ENCODE data around the gene FHOD3. TPM values are rescaled to one million over a fixed set of nuclear protein-coding genes. Genes with fewer than 3 reads are reported as not detected.

Gene FHOD3
- total RNA-seq, 1 donor from 2014 or later: 2.5 TPM

GRCh38 chr18:36330435-36331052 lies 33.0 kb downstream of the FHOD3 start:
- no peak overlapping the region for H3K27ac ChIP-seq
- no peak overlapping the region for H3K4me3 ChIP-seq

GRCh38 chr18:36331521-36331971 lies 34.0 kb downstream of the FHOD3 start:
- Histone ChIP-seq H3K27me3 (ENCODE audit: low read depth) (no peaks in the 10 kb centered on the region), H3K36me3 (no peaks in the 10 kb centered on the region), H3K27ac (no peak overlapping the region), H3K9me3 (no peaks in the 10 kb centered on the region), H3K4me1 (no peaks in the 10 kb centered on the region), H3K4me3 (no peak overlapping the region)
- intact Hi-C loops (cut with DNase I): no loop called here
- DNase-seq (no peak), ATAC-seq (no peak)
- no peak for TF ChIP-seq CTCF (IDR thresholded peaks at IDR 0.05)

More at GRCh38 chr18:36330435-36331052, 33.0 kb downstream of the FHOD3 start:
- Histone ChIP-seq H3K36me3 (no peaks in the 10 kb centered on the region), H3K4me1 (no peaks in the 10 kb centered on the region), H3K9me3 (no peaks in the 10 kb centered on the region), H3K27me3 (ENCODE audit: low read depth) (no peaks in the 10 kb centered on the region)
- intact Hi-C loops (cut with DNase I): no loop called here
- ATAC-seq (no peak), DNase-seq (no peak)
- no peak for TF ChIP-seq CTCF (IDR thresholded peaks at IDR 0.05)

- H3K4me3 ChIP-seq: no peak overlapping the region
- H3K27me3 ChIP-seq (ENCODE audit: low read depth): no peaks in the 10 kb centered on the region
- TF ChIP-seq CTCF (IDR thresholded peaks at IDR 0.05): no peak
- ATAC-seq: peak in 1 of 2 donors; percentile 32
- intact Hi-C loops (cut with DNase I): no loop called here
- DNase-seq: no peak
- H3K9me3 ChIP-seq: no peaks in the 10 kb centered on the region
- H3K4me1 ChIP-seq: no peaks in the 10 kb centered on the region
- no peaks in the 10 kb centered on the region for H3K36me3 ChIP-seq
- no peak overlapping the region for H3K27ac ChIP-seq
Observed at GRCh38 chr18:36333414-36333813, 35.9 kb downstream of the FHOD3 start.

GRCh38 chr18:36334798-36335197 lies 37.3 kb downstream of the FHOD3 start:
- no peaks in the 10 kb centered on the region for H3K4me1 ChIP-seq
- H3K4me3 ChIP-seq: no peak overlapping the region
- H3K36me3 ChIP-seq: no peaks in the 10 kb centered on the region
- TF ChIP-seq CTCF (IDR thresholded peaks at IDR 0.05): no peak
- ATAC-seq (no peak), DNase-seq (no peak)
- intact Hi-C loops (cut with DNase I): no loop called here
- H3K27ac ChIP-seq: no peak overlapping the region
- no peaks in the 10 kb centered on the region for H3K27me3 ChIP-seq (ENCODE audit: low read depth)
- no peaks in the 10 kb centered on the region for H3K9me3 ChIP-seq

- no peak for ATAC-seq
- TF ChIP-seq CTCF (IDR thresholded peaks at IDR 0.05): no peak
- intact Hi-C loops (cut with DNase I): no loop called here
- no peaks in the 10 kb centered on the region for H3K36me3 ChIP-seq
- no peaks in the 10 kb centered on the region for H3K27me3 ChIP-seq (ENCODE audit: low read depth)
- H3K4me1 ChIP-seq: no peaks in the 10 kb centered on the region
- DNase-seq: no peak
- H3K27ac ChIP-seq: no peak overlapping the region
- H3K9me3 ChIP-seq: no peaks in the 10 kb centered on the region
- H3K4me3 ChIP-seq: no peak overlapping the region
Observed at GRCh38 chr18:36335476-36336279, 38.2 kb downstream of the FHOD3 start.

Measured in lower lobe of right lung (tissue), 2 donors.